ENCODE data around the gene UMAD1. TPM values are rescaled to one million over a fixed set of nuclear protein-coding genes. Genes with fewer than 3 reads are reported as not detected.
A peak's percentile ranks its signal among the peaks of the same experiment; 100 is the strongest.

Gene UMAD1
- total and polyA plus RNA-seq, 2 of the 4 experiments (the other 2 are of a cell fraction), result 5.2 to 8.4 TPM

- H3K4ac ChIP-seq (ENCODE audit: low read depth, low read length), result no peak overlapping the region
- no peak overlapping the region for H2AFZ ChIP-seq (replicated peaks; ENCODE audit: low read length, poor library complexity)
These were observed 78.7 kb downstream of the UMAD1 start for GRCh38 chr7:7719236-7719635.

More at GRCh38 chr7:7719236-7719635, 78.7 kb downstream of the UMAD1 start:
- Histone ChIP-seq H3K18ac (ENCODE audit: low read depth, low read length) (no peak overlapping the region), H3K4me2 (ENCODE audit: low read depth, low read length) (no peak overlapping the region), H4K8ac (ENCODE audit: low read depth in 2 of 2, low read length in 2 of 2) (no peak overlapping the region), H3K27me3 (ENCODE audit: control insufficient read depth, insufficient read depth, low read length) (no peaks in the 10 kb centered on the region), H4K20me1 (ENCODE audit: insufficient read depth, low read length) (no peaks in the 10 kb centered on the region), H4K5ac (ENCODE audit: low read depth, low read length) (no peak overlapping the region), H4K91ac (ENCODE audit: insufficient read depth, low read depth, low read length) (no peak overlapping the region), H2AK5ac (ENCODE audit: low read depth, low read length) (no peak overlapping the region), H3K27ac (ENCODE audit: insufficient read depth, low read length) (no peak overlapping the region), H3K9me3 (ENCODE audit: control insufficient read depth, insufficient read depth, low read length) (no peaks in the 10 kb centered on the region), H2BK15ac (ENCODE audit: low read depth, low read length) (no peak overlapping the region), H2AK9ac (replicated peaks; ENCODE audit: low read depth, low read length, poor library complexity) (no peak overlapping the region), H3K56ac (ENCODE audit: extremely low read depth, insufficient read depth, low read length) (no peak overlapping the region), H2BK5ac (ENCODE audit: low read depth, low read length, poor library complexity, severe bottlenecking) (no peak overlapping the region), H3K9ac (ENCODE audit: low read depth, low read length) (no peak overlapping the region), H3K79me1 (ENCODE audit: low read depth in 1 of 2, low read length in 2 of 2) (no peaks in the 10 kb centered on the region), H3K4me3 (ENCODE audit: insufficient read depth, low read depth, low read length) (no peak overlapping the region), H3K9me1 (ENCODE audit: insufficient read depth, low read length) (no peaks in the 10 kb centered on the region), H3K14ac (replicated peaks; ENCODE audit: low read depth, low read length) (no peak overlapping the region), H2BK120ac (ENCODE audit: low read depth, low read length) (no peak overlapping the region), H3K36me3 (ENCODE audit: control insufficient read depth, insufficient read depth, low read length) (no peaks in the 10 kb centered on the region), H3K23ac (ENCODE audit: low read depth, low read length) (no peak overlapping the region), H2BK20ac (ENCODE audit: low read depth, low read length) (no peak overlapping the region), H3K4me1 (ENCODE audit: control insufficient read depth, insufficient read depth, low read length) (no peaks in the 10 kb centered on the region)
- ChIA-PET CTCF (interaction anchor here (0.9 kb wide), 1 partner anchor 42 kb away, joined by 3 read pairs; no protein-coding TSS in a partner anchor), POLR2A (ENCODE audit: unreplicated experiment) (no interaction called here)
- DNase-seq, result peak; percentile 99
- BruUV-seq (replicated peaks), result no TSS peak
- WGBS, 2 experiments (ENCODE audit: extremely low coverage in 2 of 2, insufficient read length in 1 of 2), result no CpG with 5 or more reads among the region's 2 CpGs
- dilution Hi-C loops (cut with HindIII; ENCODE audit: low sequenced_read_pairs, unreplicated experiment) (no loop called here), in situ Hi-C loops (cut with MboI; ENCODE audit: low sequenced_read_pairs) (no loop called here), intact Hi-C loops (cut with micrococcal nuclease) (no loop called here)
- ATAC-seq (ENCODE audit: low read depth), result peak; percentile 92
- TF ChIP-seq RAD21 (IDR thresholded peaks at IDR 0.05; ENCODE audit: low read length) (no peak), USF2 (IDR thresholded peaks at IDR 0.05; ENCODE audit: low read depth, low read length) (0 out of 2 replicates have a peak, but pooled peaks have one; percentile 16), CEBPB (IDR thresholded peaks at IDR 0.05; ENCODE audit: low read depth, low read length) (peak; percentile 98), POLR2A (IDR thresholded peaks at IDR 0.05; ENCODE audit: low read depth, low read length) (no peak), MAFK (IDR thresholded peaks at IDR 0.05; ENCODE audit: low read depth, low read length) (no peak), FOS (IDR thresholded peaks at IDR 0.05; ENCODE audit: low read depth, low read length) (0 out of 2 replicates have a peak, but pooled peaks have one; percentile 53), CTCF (conservative IDR thresholded peaks at IDR 0.05; ENCODE audit: low read depth, low read length) (no peak), CHD1 (IDR thresholded peaks at IDR 0.05; ENCODE audit: low read depth, low read length) (no peak), RCOR1 (IDR thresholded peaks at IDR 0.05; ENCODE audit: insufficient replicate concordance, low read length) (no peak), ELK1 (IDR thresholded peaks at IDR 0.05; ENCODE audit: borderline replicate concordance, low read depth, low read length) (no peak), NFE2L2 (IDR thresholded peaks at IDR 0.05; ENCODE audit: low read depth, low read length) (no peak), SMC3 (IDR thresholded peaks at IDR 0.05; ENCODE audit: low read depth, low read length) (no peak), RFX5 (IDR thresholded peaks at IDR 0.05; ENCODE audit: low read depth, low read length) (no peak), BHLHE40 (IDR thresholded peaks at IDR 0.05; ENCODE audit: low read depth, low read length) (peak; percentile 68), MXI1 (IDR thresholded peaks at IDR 0.05; ENCODE audit: borderline replicate concordance, low read depth, low read length) (peak; percentile 90; the same call in 1 of the 2 replicates), MAZ (IDR thresholded peaks at IDR 0.05; ENCODE audit: borderline replicate concordance, low read depth, low read length) (no peak)
